ENCODE results near the gene MAP4K4.

DNA sequence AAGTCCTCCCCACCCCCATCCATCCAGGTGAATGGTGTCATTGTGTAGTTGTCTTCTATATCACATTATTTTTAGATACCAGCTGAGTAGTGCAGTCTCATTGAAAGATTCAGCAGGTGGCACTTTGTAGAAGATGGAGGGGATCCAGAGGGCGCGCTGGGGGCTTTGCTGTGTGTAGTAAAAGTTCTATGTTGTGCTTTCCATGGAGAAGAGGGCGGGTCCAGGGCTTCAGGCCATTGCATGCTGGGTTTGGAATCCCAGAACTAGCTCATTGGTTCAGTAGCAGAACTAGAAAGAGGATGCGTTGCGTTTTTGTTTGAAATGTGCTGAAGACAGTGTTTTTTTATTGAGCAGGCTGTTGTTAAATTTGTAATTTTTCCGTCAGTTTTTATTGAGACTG is 120.0 kb downstream of the MAP4K4 start:
- TF ChIP-seq, protein P1, sequence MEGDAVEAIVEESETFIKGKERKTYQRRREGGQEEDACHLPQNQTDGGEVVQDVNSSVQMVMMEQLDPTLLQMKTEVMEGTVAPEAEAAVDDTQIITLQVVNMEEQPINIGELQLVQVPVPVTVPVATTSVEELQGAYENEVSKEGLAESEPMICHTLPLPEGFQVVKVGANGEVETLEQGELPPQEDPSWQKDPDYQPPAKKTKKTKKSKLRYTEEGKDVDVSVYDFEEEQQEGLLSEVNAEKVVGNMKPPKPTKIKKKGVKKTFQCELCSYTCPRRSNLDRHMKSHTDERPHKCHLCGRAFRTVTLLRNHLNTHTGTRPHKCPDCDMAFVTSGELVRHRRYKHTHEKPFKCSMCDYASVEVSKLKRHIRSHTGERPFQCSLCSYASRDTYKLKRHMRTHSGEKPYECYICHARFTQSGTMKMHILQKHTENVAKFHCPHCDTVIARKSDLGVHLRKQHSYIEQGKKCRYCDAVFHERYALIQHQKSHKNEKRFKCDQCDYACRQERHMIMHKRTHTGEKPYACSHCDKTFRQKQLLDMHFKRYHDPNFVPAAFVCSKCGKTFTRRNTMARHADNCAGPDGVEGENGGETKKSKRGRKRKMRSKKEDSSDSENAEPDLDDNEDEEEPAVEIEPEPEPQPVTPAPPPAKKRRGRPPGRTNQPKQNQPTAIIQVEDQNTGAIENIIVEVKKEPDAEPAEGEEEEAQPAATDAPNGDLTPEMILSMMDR (IDR thresholded peaks at IDR 0.05; ENCODE audit: borderline replicate concordance, extremely low read depth, low read length, poor library complexity, severe bottlenecking) = no peak
- no peak for TF ChIP-seq EZH2 (IDR thresholded peaks at IDR 0.05; ENCODE audit: borderline replicate concordance, low read depth, low read length, severe bottlenecking)

Data from DND-41 (cell line).